KMS-11 (cell line): ENCODE measurements around the gene ROR1.

Source experiments
- H2AFZ ChIP-seq: fragments of 200-600 bp; sonication (generic); 2 replicates; pipeline ENCODE4 v1.6.1; 2016; ENCODE audit warnings: antibody characterized with exemption, mixed run types, low read depth
- H3K27ac ChIP-seq: fragments of 200-600 bp; sonication (generic); 2 replicates; pipeline ENCODE4 v1.6.1; 2016; ENCODE audit warnings: mild to moderate bottlenecking, mixed run types
- H3K27me3 ChIP-seq: fragments of 200-600 bp; sonication (generic); 2 replicates; pipeline ENCODE4 v1.6.1; 2017; ENCODE audit warnings: mild to moderate bottlenecking, low read depth, mixed run types, moderate library complexity; ENCODE audit not compliant: insufficient read depth
- H3K36me3 ChIP-seq: fragments of 200-600 bp; sonication (generic); 2 replicates; pipeline ENCODE4 v1.6.1; 2017; ENCODE audit warnings: mild to moderate bottlenecking, mixed run types; ENCODE audit not compliant: insufficient read depth
- H3K4me1 ChIP-seq: fragments of 200-600 bp; sonication (generic); 2 replicates; pipeline ENCODE4 v1.6.1; 2016; ENCODE audit warnings: mild to moderate bottlenecking, low read depth, mixed run types; ENCODE audit not compliant: poor library complexity, severe bottlenecking
- H3K4me2 ChIP-seq: fragments of 200-600 bp; sonication (generic); 2 replicates; pipeline ENCODE4 v1.7.0; 2016; ENCODE audit warnings: mild to moderate bottlenecking, mixed run types
- H3K4me3 ChIP-seq: fragments of 200-600 bp; sonication (generic); IDR thresholded peaks from 2 replicates; pipeline ENCODE4 v1.6.1; 2017; ENCODE audit warnings: low read depth, low read length, mixed read lengths; ENCODE audit not compliant: insufficient read depth
- H3K79me2 ChIP-seq: fragments of 200-600 bp; sonication (generic); 2 replicates; pipeline ENCODE4 v1.6.1; 2016; ENCODE audit warnings: low read depth, mixed run types; ENCODE audit not compliant: insufficient read depth
- H3K9ac ChIP-seq: fragments of 200-600 bp; sonication (generic); 2 replicates; pipeline ENCODE4 v1.6.1; 2016; ENCODE audit warnings: mild to moderate bottlenecking, mixed run types
- H4K20me1 ChIP-seq: fragments of 200-600 bp; sonication (generic); 2 replicates; pipeline ENCODE4 v1.6.1; 2016; ENCODE audit warnings: mild to moderate bottlenecking, mixed run types; ENCODE audit not compliant: insufficient read depth
- CTCF ChIP-seq: fragments of 200-600 bp; sonication (generic); conservative IDR thresholded peaks from 2 replicates; pipeline ENCODE4 v1.6.1; 2017; ENCODE audit warnings: low read depth, mild to moderate bottlenecking, antibody characterized with exemption, low read length, moderate library complexity, mixed read lengths

The ROR1 gene

GRCh38 chr1:64136296-64136695, 362.5 kb downstream of the ROR1 start:
- H3K4me1 ChIP-seq: peaks cover 49% of the 10 kb centered on the region
- H3K79me2 ChIP-seq: no peaks in the 10 kb centered on the region
- no peaks in the 10 kb centered on the region for H3K27me3 ChIP-seq
- no peak for TF ChIP-seq CTCF
- H2AFZ ChIP-seq: no peak overlapping the region
- no peaks in the 10 kb centered on the region for H4K20me1 ChIP-seq
- H3K4me3 ChIP-seq: no peak overlapping the region
- no peak overlapping the region for H3K27ac ChIP-seq
- no peak overlapping the region for H3K9ac ChIP-seq
- no peak overlapping the region for H3K4me2 ChIP-seq
- H3K36me3 ChIP-seq: no peaks in the 10 kb centered on the region

GRCh38 chr1:64136752-64137411, 363.1 kb downstream of the ROR1 start:
- Histone ChIP-seq H3K27me3 (no peaks in the 10 kb centered on the region), H3K9ac (no peak overlapping the region), H3K79me2 (no peaks in the 10 kb centered on the region), H3K4me2 (no peak overlapping the region), H3K27ac (no peak overlapping the region), H2AFZ (no peak overlapping the region), H3K36me3 (no peaks in the 10 kb centered on the region), H3K4me1 (peaks cover 49% of the 10 kb centered on the region), H3K4me3 (no peak overlapping the region), H4K20me1 (no peaks in the 10 kb centered on the region)
- TF ChIP-seq CTCF: peak; percentile 95

- Histone ChIP-seq H2AFZ (no peak overlapping the region), H3K79me2 (no peaks in the 10 kb centered on the region), H3K36me3 (no peaks in the 10 kb centered on the region), H3K4me2 (no peak overlapping the region), H3K27ac (no peak overlapping the region), H3K4me1 (peaks cover 45% of the 10 kb centered on the region), H4K20me1 (no peaks in the 10 kb centered on the region), H3K9ac (no peak overlapping the region), H3K27me3 (no peaks in the 10 kb centered on the region), H3K4me3 (no peak overlapping the region)
- peak; percentile 39; the same call in 1 of the 2 replicates for TF ChIP-seq CTCF
Measured at GRCh38 chr1:64137412-64137803, 363.6 kb downstream of the ROR1 start.

- no peaks in the 10 kb centered on the region for H3K79me2 ChIP-seq
- H3K27me3 ChIP-seq: no peaks in the 10 kb centered on the region
Measured at GRCh38 chr1:64139877-64140276, 366.1 kb downstream of the ROR1 start.

More at GRCh38 chr1:64139877-64140276, 366.1 kb downstream of the ROR1 start:
- Histone ChIP-seq H2AFZ (no peak overlapping the region), H3K9ac (no peak overlapping the region), H4K20me1 (no peaks in the 10 kb centered on the region), H3K36me3 (no peaks in the 10 kb centered on the region), H3K4me2 (no peak overlapping the region), H3K4me1 (peaks cover 23% of the 10 kb centered on the region), H3K4me3 (no peak overlapping the region), H3K27ac (no peak overlapping the region)
- no peak for TF ChIP-seq CTCF
